ENCODE measurements around the gene CCP110.
"Not testable (repeated sequence)": the region's sequence is repeated elsewhere in the genome, so short reads cannot be mapped to it uniquely, and the experiment has no call there.

Gene CCP110

DNA sequence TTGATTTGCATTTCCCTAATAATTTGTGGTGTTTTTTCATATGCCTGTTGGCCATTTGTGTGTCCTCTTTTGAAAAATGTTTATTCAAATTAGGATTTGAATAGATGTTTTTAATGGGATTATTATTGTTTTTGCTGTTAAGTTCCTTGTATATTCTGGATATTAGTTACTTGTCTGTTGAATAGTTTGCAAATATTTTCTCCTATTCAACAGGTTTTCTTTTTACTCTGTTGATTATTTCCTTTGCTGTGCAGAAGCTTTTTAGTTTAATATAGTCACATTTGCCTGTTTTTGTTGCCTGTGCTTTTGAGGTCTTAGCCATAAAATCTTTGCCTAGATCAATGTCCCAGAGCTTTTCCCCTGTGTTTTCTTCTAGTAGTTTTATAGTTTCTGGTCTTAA lies 11.4 kb upstream of the CCP110 start:
- no peak for DNase-seq (ENCODE audit: low read depth in 4 of 4, low spot score in 1 of 4)

DNA sequence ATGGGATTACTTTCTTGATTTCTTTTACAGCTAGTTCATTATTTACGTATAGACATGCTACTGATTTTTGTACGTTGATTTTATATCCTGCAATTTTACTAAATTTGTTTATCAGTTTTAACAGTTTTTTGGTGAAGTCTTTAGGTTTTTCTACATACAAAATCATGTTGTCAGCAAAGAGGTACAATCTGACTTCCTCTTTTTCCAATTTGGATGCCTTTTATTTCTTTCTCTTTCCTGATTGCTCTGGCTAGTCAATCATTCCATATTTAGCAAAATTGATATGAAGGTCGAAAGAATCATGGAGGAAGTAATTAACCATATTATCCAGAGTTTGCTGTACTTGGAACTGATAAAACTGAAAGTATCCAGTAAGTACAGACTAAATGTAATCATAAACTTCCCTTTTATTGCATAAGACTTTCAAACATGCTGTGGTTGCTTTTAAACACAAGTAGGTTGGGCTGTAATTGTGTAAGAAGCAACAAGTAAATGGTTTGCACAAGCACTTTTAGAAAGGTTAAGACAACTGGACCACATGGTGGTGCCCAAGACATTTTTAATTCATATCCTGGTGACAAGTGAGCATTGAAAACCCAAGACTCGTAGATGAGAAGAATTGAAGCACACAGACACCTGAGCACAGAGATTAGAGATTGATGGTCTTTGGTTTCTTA lies 10.2 kb upstream of the CCP110 start:
- DNase-seq (ENCODE audit: low read depth in 4 of 4, low spot score in 1 of 4): no peak

DNA sequence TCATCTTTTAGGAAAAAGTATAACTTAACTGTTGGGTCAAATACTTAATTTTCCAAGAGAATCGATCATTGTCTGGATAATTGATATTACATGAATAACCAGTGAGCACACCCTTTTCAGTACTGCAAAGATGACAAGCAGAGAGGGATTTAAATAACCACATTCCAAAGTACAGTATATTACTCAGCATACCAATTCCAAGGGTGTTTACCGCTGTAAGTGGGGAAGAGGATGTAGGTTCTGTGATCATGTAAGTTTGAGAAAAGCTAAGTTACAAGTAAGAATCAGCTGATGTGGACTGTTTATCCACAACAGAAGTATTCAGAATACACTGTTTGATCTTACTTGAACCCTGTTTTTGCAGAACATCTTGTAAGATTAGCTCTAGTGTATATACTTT lies 8.0 kb upstream of the CCP110 start:
- DNase-seq (ENCODE audit: low read depth in 4 of 4, low spot score in 1 of 4): no peak

DNA sequence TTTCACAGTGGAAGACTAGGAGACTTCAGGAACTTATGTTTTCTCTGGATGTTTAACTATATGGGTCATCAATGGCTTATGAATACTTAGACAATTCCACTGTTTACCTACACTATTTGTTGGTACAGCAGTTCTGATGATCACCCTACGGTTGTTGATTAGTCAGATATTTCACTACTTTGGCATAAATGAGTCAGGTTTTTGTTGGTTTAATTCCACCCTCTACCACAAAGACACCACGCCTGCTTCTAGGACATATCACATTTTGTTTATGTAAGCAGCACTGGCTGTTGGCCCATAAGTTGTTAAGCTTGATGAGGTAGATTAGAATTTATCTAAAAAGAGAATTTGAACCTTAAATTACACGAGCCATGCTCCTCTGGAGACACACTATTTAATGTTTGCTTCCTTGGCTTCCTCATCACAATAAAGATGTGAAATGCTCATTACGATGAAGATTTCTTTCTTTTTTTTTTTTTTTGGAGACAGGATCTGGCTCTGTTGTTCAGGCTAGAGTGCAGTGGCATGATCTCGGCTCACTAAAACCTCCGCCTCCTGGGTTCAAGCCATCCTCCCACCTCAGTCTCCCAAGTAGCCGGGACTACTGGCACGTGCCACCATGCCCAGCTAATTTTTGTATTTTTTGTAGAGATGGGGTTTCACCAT lies 6.2 kb upstream of the CCP110 start:
- no peak for DNase-seq (ENCODE audit: low read depth in 4 of 4, low spot score in 1 of 4)

DNA sequence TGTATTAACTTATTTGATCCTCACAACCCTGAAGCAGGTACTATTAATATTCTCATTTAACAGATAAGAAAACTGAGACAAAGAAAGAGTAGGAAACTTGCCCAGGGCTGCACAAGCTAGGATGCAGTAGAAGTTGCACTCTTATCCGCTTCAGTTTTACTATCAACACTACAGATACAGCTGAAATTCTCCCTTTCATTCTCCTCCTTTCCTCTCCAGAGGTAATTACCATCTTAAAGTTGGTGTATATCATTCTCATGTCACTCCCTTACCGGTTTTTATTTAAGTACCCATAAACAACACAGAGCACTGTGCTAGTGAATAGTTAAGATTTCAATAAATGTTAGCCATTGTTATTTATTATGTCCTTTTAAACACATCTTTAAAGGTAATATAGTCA lies 5.4 kb upstream of the CCP110 start:
- DNase-seq (ENCODE audit: low read depth in 4 of 4, low spot score in 1 of 4): no peak

DNA sequence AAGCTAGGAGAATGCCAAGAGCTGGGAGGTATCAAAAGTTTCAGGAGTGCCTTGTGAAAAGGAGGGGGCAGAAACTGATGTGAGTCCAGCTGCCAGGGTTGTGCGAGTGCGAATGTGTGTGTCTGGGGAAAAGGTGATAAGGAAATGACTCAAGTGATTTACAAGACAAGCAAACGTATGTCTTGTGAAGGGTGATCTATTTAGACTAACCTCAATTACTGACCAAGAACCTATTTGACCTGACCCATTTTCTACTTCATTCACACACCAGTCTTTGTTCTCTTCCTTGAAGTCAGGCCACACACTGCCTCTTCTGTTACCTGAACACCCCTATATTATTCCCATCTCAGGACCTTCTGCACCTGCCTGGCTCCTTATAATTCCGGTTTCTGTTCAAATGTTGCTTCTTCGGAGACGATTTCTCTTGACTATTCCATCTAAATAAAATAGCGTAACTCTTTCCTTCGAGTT lies 2.8 kb upstream of the CCP110 start:
- no peak for DNase-seq (ENCODE audit: low read depth in 4 of 4, low spot score in 1 of 4)

DNA sequence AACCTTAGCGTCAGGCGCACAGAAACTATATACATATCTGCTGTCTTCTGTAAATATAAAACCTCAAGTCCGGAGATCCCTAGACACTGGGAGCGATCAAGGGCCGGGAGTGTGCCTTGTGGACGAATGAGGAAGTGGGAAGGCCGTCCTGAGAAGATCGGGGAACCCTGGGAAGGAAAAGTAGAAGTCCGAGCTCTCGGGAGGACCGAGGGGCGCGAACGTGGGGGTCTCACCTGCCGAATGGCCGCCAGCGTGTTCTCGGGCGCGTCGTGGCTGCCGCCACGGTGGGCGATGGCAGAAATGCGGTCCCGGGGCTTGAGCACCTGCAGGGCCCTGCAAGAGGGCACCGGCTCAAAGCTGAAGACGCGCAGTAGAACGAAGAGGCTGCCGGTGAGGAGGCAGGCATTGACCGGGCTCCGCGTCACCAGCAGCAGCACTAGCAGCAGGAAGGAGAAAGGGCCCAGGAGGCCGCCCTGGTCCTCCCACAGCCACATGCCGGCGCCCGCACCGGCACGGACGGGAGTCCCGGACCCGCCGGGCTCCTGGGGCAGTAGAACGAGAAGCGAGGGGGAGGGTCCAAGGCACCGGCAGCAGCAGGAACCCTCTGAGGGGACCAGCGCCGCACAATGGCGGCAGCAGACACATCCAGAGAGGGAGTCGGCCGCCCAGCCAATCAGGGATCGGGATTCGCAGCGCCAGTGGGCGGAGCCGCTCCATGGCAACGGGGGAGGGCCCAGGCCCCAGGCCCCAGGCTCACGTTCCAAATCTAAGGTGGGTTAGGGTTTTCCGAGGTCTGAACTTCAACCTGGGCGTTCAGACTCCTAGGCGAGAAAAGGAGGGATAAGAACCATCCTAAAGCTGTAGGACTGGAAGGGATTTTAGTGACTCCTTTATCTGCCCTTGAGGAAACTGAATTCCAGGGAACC lies 2.0 kb upstream of the CCP110 start, which contains the start of gene GDE1:
GDE1 (minus strand) TSS at position 628 of the 926 bp plus-strand sequence; CDS start at position 494, 134 bp downstream.
- peak; percentile 90 to 95 (median 93) for DNase-seq (ENCODE audit: low read depth in 4 of 4, low spot score in 1 of 4)

DNA sequence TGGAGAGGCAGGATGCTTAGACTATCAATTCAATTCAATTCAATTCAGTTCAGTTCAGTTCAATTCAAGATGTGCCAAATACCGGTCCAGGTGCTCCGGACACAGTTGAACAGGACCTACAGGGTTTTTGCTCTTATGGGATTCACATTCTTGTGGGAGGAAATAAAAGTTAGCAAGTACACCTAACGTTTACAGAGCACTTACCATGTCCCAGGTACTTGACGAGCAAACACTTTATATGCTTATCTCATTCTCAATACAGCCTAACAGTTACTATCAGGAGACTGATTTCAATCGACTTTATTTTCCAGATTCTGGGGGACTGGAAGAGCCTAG lies 1.4 kb upstream of the CCP110 start:
- no peak for DNase-seq (ENCODE audit: low read depth in 4 of 4, low spot score in 1 of 4)

DNA sequence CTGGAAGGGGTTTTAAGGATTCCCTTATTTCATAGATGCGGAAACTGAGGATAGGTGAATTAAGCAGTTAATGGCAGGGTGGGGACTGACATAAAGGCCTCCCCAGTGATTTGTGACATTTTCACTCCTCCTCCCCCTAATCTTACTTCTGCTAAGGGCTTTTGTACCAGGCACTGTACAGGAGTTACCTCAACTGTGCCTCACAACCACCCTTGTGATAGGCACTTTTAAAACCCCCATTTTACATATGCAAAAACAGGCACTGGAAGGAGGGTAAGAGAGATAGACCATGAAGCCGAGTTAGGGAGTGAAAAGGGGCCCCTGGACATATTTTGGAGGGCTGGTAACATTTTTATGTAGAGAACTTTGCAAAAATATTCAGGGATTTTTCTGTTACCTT lies 982 bp upstream of the CCP110 start:
- DNase-seq (ENCODE audit: low read depth in 4 of 4, low spot score in 1 of 4): no peak

DNA sequence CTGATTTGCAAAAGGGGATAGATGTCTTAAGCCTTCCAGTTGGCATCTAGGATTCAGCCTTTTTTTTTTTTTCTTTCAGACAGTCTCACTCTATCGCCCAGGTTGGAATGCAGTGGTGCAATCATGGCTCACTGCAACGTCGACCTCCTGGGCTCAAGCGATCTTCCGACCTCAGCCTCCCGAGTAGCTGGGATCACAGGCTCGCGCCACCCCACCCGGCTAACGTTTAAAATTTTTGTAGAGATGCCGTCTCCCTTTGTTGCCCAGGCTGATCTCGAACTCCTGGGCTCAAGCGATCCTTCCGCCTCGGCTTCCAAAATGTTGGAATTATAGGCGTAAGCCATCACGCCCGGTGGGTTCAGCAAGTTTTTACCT lies 571 bp upstream of the CCP110 start:
- no peak for DNase-seq (ENCODE audit: low read depth in 4 of 4, low spot score in 1 of 4)

DNA sequence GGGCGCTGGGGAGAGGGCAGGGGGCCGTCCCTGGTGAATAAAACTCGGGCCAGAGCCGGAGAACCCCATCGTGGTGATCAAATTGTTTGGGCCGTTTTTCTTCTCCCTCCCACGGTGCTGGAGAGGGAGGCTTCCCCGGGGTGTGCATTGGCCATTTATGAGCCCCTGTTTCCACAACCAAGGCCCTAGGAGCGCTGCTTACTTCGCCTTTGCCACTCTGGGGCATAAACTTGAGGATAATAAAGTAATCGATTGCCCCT lies 544 bp downstream of the CCP110 start:
- DNase-seq (ENCODE audit: low read depth in 4 of 4, low spot score in 1 of 4): no peak

DNA sequence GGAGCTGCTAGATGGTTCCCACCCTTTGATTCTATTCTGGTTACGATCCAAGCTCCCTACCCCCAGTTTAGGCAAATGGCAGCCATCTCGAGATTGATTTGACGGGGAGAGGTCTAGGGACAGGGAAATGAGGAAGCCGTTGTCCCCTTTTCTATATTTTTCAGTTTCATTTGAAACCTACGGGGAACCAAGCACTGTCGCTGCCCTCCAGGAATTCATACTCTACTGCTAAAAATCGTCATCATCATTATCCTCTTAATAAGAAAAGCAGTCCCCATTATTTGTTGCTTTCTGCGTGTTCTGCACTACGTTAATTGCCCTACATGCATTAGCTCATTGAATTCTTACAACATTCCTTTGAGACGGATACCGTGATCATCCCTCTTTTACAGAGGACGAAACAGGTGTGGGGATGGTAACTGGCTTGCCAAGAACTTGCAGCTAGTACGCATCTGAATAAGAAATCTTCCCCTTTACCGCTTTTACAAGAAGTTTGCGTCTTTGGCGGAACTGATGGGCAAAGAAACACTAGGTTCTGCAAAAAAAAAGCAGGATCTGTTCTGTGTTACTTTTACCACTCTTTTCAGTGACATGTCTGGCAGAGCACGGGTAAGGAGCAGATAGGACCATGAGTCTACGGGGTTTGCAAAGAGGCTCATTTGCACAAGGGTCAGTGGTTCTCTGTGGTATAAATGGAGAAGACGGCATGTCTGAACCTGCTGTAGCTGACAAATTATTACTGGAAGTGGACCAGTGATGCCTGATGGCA lies 1.1 kb downstream of the CCP110 start:
- DNase-seq (ENCODE audit: low read depth in 4 of 4, low spot score in 1 of 4): no peak

DNA sequence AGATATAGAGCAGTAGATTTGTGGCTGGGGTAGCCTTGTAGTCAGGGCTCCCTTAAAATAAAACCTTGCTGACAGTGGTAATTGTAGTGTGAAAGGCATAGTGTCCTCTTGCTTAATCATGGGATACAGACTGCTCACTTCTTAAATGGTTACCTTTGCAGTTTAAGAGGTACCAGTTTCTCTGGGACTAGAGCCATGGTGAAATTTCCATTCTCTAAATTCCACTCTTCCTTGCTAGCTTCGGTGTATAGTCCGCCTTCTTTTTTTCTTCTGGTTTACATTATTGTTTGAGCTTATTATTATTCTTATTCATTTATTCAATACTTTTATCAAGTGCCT lies 1.6 kb downstream of the CCP110 start:
- DNase-seq (ENCODE audit: low read depth in 4 of 4, low spot score in 1 of 4): no peak

DNA sequence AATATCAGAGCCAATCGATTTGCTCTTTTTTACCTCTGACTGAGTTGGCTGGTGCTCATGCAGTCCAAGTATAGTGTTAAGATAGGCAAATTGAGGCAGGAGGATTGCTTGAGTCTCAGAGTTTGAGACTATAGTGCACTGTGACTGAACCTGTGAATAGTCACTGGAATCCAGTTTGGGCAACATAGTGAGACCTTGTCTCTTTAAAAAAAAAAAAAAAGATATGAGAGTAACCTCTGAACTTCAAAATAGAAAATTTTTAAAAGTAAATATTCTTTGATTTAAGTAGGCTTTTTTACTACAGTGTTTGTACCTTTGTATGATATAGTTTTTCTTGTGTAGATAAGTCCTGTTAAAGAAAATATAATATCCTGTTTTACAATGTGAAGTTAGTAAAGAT lies 3.4 kb downstream of the CCP110 start:
- no peak for DNase-seq (ENCODE audit: low read depth in 4 of 4, low spot score in 1 of 4)

DNA sequence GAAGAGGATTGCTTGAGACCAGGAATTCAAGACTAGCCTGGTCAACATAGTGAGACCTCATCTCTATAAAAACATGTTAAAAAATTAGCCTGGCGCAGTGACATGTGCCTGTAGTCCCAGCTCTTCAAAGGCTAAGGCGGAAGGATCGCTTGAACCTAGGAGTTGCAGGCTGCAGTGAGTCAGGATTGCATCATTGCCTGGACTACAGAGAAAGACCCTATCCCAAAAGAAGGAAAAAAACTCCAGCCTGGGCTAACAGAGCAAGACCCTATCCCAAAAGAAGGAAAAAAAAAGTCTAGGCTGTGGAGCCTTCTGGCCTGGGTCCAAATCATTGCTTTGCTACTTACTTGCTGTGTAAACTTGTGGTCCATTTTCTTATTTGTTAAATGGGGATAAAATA lies 4.9 kb downstream of the CCP110 start:
- DNase-seq (ENCODE audit: low read depth in 4 of 4, low spot score in 1 of 4): no peak

DNA sequence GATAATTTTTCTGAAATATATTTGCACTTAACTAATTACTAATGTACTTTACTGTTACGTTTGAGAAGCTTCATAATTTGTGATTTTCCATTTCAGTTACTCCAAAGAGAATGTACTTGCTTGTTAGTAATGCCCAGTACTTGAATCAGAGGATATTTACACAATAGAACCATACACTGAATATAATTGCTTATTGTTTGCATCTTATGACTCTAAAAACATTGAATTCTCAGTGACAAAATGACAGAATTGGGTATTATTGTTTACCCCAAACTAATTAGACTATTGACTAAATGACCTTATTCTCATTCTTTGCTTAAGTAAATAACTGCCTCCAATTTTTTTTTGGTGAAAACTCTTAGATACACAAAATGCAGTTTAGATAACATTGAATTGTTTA lies 8.9 kb downstream of the CCP110 start:
- DNase-seq (ENCODE audit: low read depth in 4 of 4, low spot score in 1 of 4): no peak

DNA sequence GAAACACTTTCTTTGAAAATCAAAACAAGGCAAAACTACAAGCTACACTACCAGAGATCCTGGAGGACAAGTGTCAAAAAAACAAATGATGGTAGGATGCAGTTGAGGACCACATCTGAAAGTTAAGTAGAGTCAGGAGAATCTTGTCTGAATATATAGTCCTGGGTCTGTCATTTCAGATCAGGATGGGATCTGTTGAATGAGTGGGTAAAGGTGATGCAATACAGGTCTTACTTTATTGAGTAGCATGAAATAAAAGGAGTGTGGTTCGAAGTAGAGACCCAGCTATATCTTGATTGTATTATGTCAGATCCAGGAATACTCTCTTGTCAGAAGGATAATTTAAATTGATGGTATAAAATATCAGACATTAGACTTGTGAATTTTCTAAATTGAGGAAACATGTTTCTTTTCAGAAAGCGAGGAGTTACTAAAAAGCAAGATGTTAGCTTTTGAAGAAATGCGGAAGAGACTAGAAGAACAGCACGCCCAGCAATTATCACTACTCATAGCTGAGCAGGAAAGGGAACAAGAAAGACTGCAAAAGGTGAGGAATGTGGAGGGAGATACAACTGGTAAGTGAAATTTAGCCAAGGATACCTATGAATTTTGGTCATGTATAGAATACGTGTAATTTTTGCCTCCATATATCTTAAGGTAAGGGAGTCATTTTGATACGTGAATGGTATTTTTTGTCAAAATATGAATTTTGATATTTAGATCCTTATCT lies 16.7 kb downstream of the CCP110 start:
- no peak for DNase-seq (ENCODE audit: low read depth in 4 of 4, low spot score in 1 of 4)

DNA sequence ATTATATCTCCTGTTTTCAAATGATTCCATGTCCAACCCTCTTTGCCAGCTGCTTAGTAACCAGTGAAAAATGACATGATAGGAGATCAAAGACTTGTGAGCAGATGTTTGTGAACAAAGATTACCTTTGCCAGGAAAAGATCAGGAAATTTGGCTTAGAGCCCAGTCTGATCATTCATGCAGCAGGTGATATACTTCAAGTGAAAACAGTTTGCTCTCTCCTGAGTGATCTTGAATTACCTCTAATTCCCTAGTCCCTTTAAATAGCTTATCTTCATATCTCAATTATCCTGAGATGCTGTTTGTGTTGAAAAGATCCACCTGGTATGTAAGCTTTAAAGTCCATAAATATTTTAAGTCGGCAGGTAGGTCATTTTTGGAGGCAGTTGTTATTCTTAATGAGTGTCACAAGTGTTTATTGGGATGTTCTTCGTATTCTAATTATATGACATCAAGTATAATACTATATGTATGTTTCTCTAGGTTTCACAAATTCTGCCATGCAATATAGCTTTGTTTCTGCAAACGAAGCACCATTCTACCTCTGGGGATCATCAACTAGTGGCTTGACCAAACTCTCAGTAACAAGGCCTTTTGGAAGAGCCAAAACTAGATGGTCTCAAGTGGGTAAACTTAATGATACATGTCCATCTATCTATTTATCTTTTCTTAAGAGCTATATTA lies 18.5 kb downstream of the CCP110 start:
- DNase-seq (ENCODE audit: low read depth in 4 of 4, low spot score in 1 of 4): no peak

DNA sequence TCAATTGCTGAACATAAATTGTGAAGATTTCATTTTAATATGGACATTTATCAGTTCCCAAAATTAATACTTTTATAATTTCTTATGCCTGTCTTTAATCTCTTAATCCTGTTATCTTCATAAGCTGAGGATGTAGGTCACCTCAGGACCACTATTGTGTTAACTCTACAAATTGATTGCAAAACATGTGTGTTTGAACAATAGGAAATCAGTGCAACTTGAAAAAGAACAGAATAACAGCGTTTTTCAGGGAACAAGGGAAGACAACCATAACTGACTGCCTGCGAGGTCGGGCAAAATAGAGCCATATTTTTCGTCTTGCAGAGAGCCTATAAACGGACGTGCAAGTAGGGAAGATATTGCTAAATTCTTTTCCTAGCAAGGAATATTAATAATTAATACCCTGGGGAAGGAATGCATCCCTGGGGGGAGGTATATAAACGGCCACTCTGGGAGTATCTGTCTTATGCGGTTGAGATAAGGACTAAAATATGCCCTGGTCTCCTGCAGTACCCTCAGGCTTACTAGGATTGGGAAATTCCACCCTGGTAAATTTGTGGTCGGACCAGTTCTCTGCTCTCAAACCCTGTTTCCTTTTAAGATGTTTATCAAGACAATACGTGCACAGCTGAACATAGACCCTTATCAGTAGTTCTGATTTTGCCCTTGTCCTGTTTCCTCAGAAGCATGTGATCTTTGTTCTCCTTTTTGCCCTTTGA lies 19.7 kb downstream of the CCP110 start:
- not testable (repeated sequence) for DNase-seq (ENCODE audit: low read depth in 4 of 4, low spot score in 1 of 4)

DNA sequence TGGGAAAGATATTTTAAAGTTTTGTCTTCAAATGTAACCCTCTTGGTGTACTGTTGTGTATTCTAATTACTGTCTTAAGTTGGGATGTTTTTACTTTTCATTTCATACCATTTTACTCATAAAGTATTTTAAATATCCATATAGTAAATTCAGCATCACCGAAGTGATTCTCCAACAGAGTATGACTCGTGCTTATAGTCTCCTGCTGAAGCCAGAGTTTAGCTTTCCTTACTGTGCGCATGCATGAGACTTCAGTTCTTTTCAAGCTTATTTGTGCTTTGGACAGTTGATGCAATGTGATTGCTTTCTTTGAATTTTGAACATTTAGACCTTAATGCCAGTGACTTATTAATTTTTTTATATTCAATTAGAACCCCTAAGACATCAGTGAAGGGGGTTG lies 24.4 kb downstream of the CCP110 start:
- DNase-seq (ENCODE audit: low read depth in 4 of 4, low spot score in 1 of 4): no peak
